Stomach (tissue), 9 donors: ENCODE results near the gene CBFA2T3. TPM values are rescaled to one million over a fixed set of nuclear protein-coding genes. Genes with fewer than 3 reads are reported as not detected.

Experiments
- DNase-seq, 2 donors: peaks; one replicate each; pipeline versions ENCODE4 v3.0.0 to v3.0.0-alpha.2; 2013 to 2019
- H3K27ac ChIP-seq, 5 donors: fragments of 200-600 bp in 4 of 5; sonication (generic) in 4 of 5; one replicate each; pipeline ENCODE4 v1.5.1; 2013 to 2019; ENCODE audit warnings: mild to moderate bottlenecking in 1 of 5, moderate library complexity in 1 of 5
- H3K27me3 ChIP-seq, 3 donors: fragments of 200-600 bp; sonication (generic); one replicate each; pipeline ENCODE4 v1.5.1; 2017 to 2019; ENCODE audit warnings: mixed run types in 1 of 3
- H3K36me3 ChIP-seq, 4 donors: fragments of 200-600 bp; sonication (generic); 1 replicate in 3 of 4; 2 replicates in 1 of 4; pipeline ENCODE4 v1.5.1; 2016 to 2019
- H3K4me1 ChIP-seq, 4 donors: fragments of 200-600 bp; sonication (generic); one replicate each; pipeline ENCODE4 v1.5.1; 2016 to 2019
- H3K4me3 ChIP-seq, 4 donors: fragments of 200-600 bp; sonication (generic) in 3 of 4; one replicate each; pipeline ENCODE4 v1.5.1; 2016 to 2019; ENCODE audit warnings: mild to moderate bottlenecking in 1 of 4
- H3K9me3 ChIP-seq, 4 donors: fragments of 200-600 bp; sonication (generic); one replicate each; pipeline ENCODE4 v1.5.1; 2016 to 2019
- EP300 ChIP-seq: sonication (generic); formaldehyde crosslinking; IDR thresholded peaks from one replicate; pipeline ENCODE4 v1.6.1; 2017; ENCODE audit warnings: antibody characterized with exemption
- POLR2A ChIP-seq, 4 donors: fragments of 450-650 bp; IDR thresholded peaks; one replicate each; pipeline ENCODE4 v1.6.1; 2016; ENCODE audit warnings: antibody characterized with exemption in 4 of 4, control low read depth in 2 of 4, mild to moderate bottlenecking in 1 of 4, moderate library complexity in 1 of 4
- POLR2AphosphoS5 ChIP-seq, 3 donors: sonication (generic); formaldehyde crosslinking; IDR thresholded peaks; one replicate each; pipeline ENCODE4 v1.6.1; 2016; ENCODE audit warnings: antibody characterized with exemption in 3 of 3
- WGBS, 5 donors: extraction: QIAGEN DNeasy Blood & Tissue Kit in 3 of 5; methylation state at CpG; one replicate each; pipeline versions ENCODE4 v1.1.5 to v1.1.7; 2013 to 2018; 5-methylcytosine and 5-hydroxymethylcytosine counted together
- intact Hi-C: fragments of 100-400 bp; cut with DNase I; formaldehyde crosslinking; loops from one replicate; pipeline ENCODE4 v1.15.1; 2023; ENCODE audit warnings: low total_unique reads
- polyA plus RNA-seq, 3 donors: library from polyadenylated mRNA; stranded (reverse); fragments of 200-250 nt; gene quantifications; one replicate each; pipeline ENCODE4 v1.2.3, GENCODE V29; 2013
- total RNA-seq, 5 donors: library from RNA; depleted of rRNA; stranded (reverse); fragments of >200 nt; gene quantifications; one replicate each; pipeline versions ENCODE4 v1.1.0 to v1.2.3, GENCODE V29; 2014 to 2016
- TF ChIP-seq, protein P1 (sequence below), 7 experiments: fragments of 450-650 bp in 4 of 7; fragments of 200-600 bp in 3 of 7; sonication (generic) in 3 of 7; IDR thresholded peaks; one replicate each; pipeline ENCODE4 v1.5.1; 2016 to 2019; ENCODE audit warnings: antibody characterized with exemption in 7 of 7, control low read depth in 2 of 7, mild to moderate bottlenecking in 1 of 7
- donor health status: healthy with polysubstance abuse.
- donor health status: Bipolar disorder and iron deficiency.
- donor health status: healthy.

CBFA2T3 gene
- total and polyA plus RNA-seq, 8 donors = 0.58 to 57.6 (median 2.5) TPM

GRCh38 chr16:89001117-89002027 lies 24.4 kb upstream of the CBFA2T3 start:
- intact Hi-C loops = no loop called here
- Histone ChIP-seq H3K27ac (no peak overlapping the region), H3K36me3 (no peaks in the 10 kb centered on the region), H3K4me1 (peaks cover 0 to 13% (median 3%) of the 10 kb centered on the region in 4 donors), H3K9me3 (peaks cover 16 to 45% (median 44%) of the 10 kb centered on the region in 4 donors), H3K27me3 (peaks cover 10 to 83% (median 44%) of the 10 kb centered on the region in 3 donors), H3K4me3 (no peak overlapping the region)
- WGBS, 5 donors = 52 to 67% (median 56%) methylated on average over 9 to 30 of the region's 30 CpGs
- DNase-seq = no peak
- TF ChIP-seq, protein P1, sequence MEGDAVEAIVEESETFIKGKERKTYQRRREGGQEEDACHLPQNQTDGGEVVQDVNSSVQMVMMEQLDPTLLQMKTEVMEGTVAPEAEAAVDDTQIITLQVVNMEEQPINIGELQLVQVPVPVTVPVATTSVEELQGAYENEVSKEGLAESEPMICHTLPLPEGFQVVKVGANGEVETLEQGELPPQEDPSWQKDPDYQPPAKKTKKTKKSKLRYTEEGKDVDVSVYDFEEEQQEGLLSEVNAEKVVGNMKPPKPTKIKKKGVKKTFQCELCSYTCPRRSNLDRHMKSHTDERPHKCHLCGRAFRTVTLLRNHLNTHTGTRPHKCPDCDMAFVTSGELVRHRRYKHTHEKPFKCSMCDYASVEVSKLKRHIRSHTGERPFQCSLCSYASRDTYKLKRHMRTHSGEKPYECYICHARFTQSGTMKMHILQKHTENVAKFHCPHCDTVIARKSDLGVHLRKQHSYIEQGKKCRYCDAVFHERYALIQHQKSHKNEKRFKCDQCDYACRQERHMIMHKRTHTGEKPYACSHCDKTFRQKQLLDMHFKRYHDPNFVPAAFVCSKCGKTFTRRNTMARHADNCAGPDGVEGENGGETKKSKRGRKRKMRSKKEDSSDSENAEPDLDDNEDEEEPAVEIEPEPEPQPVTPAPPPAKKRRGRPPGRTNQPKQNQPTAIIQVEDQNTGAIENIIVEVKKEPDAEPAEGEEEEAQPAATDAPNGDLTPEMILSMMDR (IDR thresholded peaks at IDR 0.05) = no peak
- TF ChIP-seq POLR2AphosphoS5 (IDR thresholded peaks at IDR 0.05) = no peak
- TF ChIP-seq POLR2A (IDR thresholded peaks at IDR 0.05) = no peak
- TF ChIP-seq EP300 = no peak

- no peak overlapping the region for H3K4me3 ChIP-seq
- TF ChIP-seq POLR2AphosphoS5 (IDR thresholded peaks at IDR 0.05) (no peak), EP300 (no peak), POLR2A (IDR thresholded peaks at IDR 0.05) (no peak)
- TF ChIP-seq, protein P1 (IDR thresholded peaks at IDR 0.05) = no peak
- DNase-seq = no peak
- H3K36me3 ChIP-seq = no peaks in the 10 kb centered on the region
- WGBS, 5 donors = 76 to 85% (median 80%) methylated on average over 34 to 36 of the region's 36 CpGs
- H3K27ac ChIP-seq = no peak overlapping the region
- H3K27me3 ChIP-seq = peaks cover 10 to 83% (median 43%) of the 10 kb centered on the region in 3 donors
- H3K4me1 ChIP-seq = peaks cover 0 to 13% (median 3%) of the 10 kb centered on the region in 4 donors
- intact Hi-C loops = no loop called here
- H3K9me3 ChIP-seq = peaks cover 16 to 45% (median 44%) of the 10 kb centered on the region in 4 donors
Observed at GRCh38 chr16:89000207-89000959, 23.4 kb upstream of the CBFA2T3 start.

- intact Hi-C loops = no loop called here
- H3K27ac ChIP-seq = no peak overlapping the region
- no peak overlapping the region for H3K4me3 ChIP-seq
- H3K9me3 ChIP-seq = peaks cover 16 to 45% (median 44%) of the 10 kb centered on the region in 4 donors
- peaks cover 10 to 83% (median 44%) of the 10 kb centered on the region in 3 donors for H3K27me3 ChIP-seq
- TF ChIP-seq, protein P1 (IDR thresholded peaks at IDR 0.05) = no peak
- TF ChIP-seq EP300 (no peak), POLR2AphosphoS5 (IDR thresholded peaks at IDR 0.05) (no peak), POLR2A (IDR thresholded peaks at IDR 0.05) (no peak)
- peak in 1 of 2 donors; percentile 26 for DNase-seq
- 21 to 36% (median 25%) methylated on average over 17 to 22 of the region's 39 CpGs for WGBS, 5 donors
- no peaks in the 10 kb centered on the region for H3K36me3 ChIP-seq
- peaks cover 0 to 13% (median 3%) of the 10 kb centered on the region in 4 donors for H3K4me1 ChIP-seq
Observed at GRCh38 chr16:88999457-89000206, 22.6 kb upstream of the CBFA2T3 start.
